Tibial artery (tissue), 4 donors: ENCODE measurements around the gene CCDC152.
"Not testable (repeated sequence)": the region's sequence is repeated elsewhere in the genome, so short reads cannot be mapped to it uniquely, and the experiment has no call there.

Source experiments
- DNase-seq, 2 donors: peaks; one replicate each; pipeline ENCODE4 v3.0.0-alpha.2; 2019
- H3K27ac ChIP-seq, 2 donors: fragments of 200-600 bp; sonication (generic) in 1 of 2; 1 replicate in 1 of 2; 2 replicates in 1 of 2; pipeline ENCODE4 v1.5.1; 2018 to 2019; ENCODE audit warnings: mild to moderate bottlenecking in 1 of 2
- H3K27me3 ChIP-seq, 2 donors: fragments of 200-600 bp; sonication (generic) in 1 of 2; one replicate each; pipeline versions ENCODE4 v1.5.1 to v1.6.0; 2016 to 2019
- H3K36me3 ChIP-seq, 3 donors: fragments of 200-600 bp; sonication (generic) in 2 of 3; one replicate each; pipeline ENCODE4 v1.5.1; 2016 to 2019; ENCODE audit warnings: mild to moderate bottlenecking in 2 of 3
- H3K4me1 ChIP-seq, 4 donors: fragments of 200-600 bp; sonication (generic) in 2 of 4; 1 replicate in 3 of 4; 2 replicates in 1 of 4; pipeline ENCODE4 v1.5.1; 2016 to 2019
- H3K4me3 ChIP-seq, 2 donors: fragments of 200-600 bp; sonication (generic) in 1 of 2; 1 replicate in 1 of 2; 2 replicates in 1 of 2; pipeline ENCODE4 v1.5.1; 2018 to 2019; ENCODE audit warnings: mild to moderate bottlenecking in 2 of 2
- H3K9me3 ChIP-seq, 3 donors: fragments of 200-600 bp; sonication (generic) in 1 of 3; one replicate each; pipeline ENCODE4 v1.5.1; 2016 to 2019
- CTCF ChIP-seq, 2 experiments: fragments of 200-600 bp in 1 of 2; fragments of 450-650 bp in 1 of 2; IDR thresholded peaks; one replicate each; pipeline ENCODE4 v1.5.1; 2017 to 2019; ENCODE audit warnings: antibody characterized with exemption in 2 of 2, mild to moderate bottlenecking in 1 of 2, moderate library complexity in 1 of 2
- intact Hi-C: fragments of 100-400 bp; cut with DNase I; formaldehyde crosslinking; loops from one replicate; pipeline ENCODE4 v1.15.0; 2023; ENCODE audit warnings: low total_unique reads

Gene CCDC152

GRCh38 chr5:42721484-42721883 is 35.1 kb upstream of the CCDC152 start:
- TF ChIP-seq CTCF (IDR thresholded peaks at IDR 0.05): no peak
- Histone ChIP-seq H3K36me3 (peaks cover 9 to 11% (median 10%) of the 10 kb centered on the region in 3 donors), H3K27me3 (no peaks in the 10 kb centered on the region), H3K27ac (no peak overlapping the region), H3K4me3 (no peak overlapping the region), H3K4me1 (no peaks in the 10 kb centered on the region), H3K9me3 (no peaks in the 10 kb centered on the region)
- DNase-seq: no peak
- intact Hi-C loops: no loop called here

- H3K27ac ChIP-seq, H3K27me3 ChIP-seq, H3K36me3 ChIP-seq, DNase-seq, H3K9me3 ChIP-seq, intact Hi-C loops, H3K4me1 ChIP-seq, H3K4me3 ChIP-seq: not testable (repeated sequence)
Observed at GRCh38 chr5:42734531-42735058, 22.0 kb upstream of the CCDC152 start.

- no peak overlapping the region for H3K27ac ChIP-seq
- no peaks in the 10 kb centered on the region for H3K4me1 ChIP-seq
- no peak overlapping the region for H3K4me3 ChIP-seq
- DNase-seq: no peak
- H3K36me3 ChIP-seq: no peaks in the 10 kb centered on the region
- TF ChIP-seq CTCF (IDR thresholded peaks at IDR 0.05): no peak
- no peaks in the 10 kb centered on the region for H3K27me3 ChIP-seq
- intact Hi-C loops: no loop called here
- H3K9me3 ChIP-seq: no peaks in the 10 kb centered on the region
Observed at GRCh38 chr5:42740920-42741319, 15.7 kb upstream of the CCDC152 start.

- Histone ChIP-seq H3K9me3 (no peaks in the 10 kb centered on the region), H3K4me3 (no peak overlapping the region), H3K36me3 (no peaks in the 10 kb centered on the region), H3K27me3 (no peaks in the 10 kb centered on the region), H3K4me1 (peaks cover 0 to 8% (median 0%) of the 10 kb centered on the region in 4 donors), H3K27ac (no peak overlapping the region)
- no peak for TF ChIP-seq CTCF (IDR thresholded peaks at IDR 0.05)
- intact Hi-C loops: no loop called here
- DNase-seq: no peak
Observed at GRCh38 chr5:42745426-42745825, 11.2 kb upstream of the CCDC152 start.

- TF ChIP-seq CTCF (IDR thresholded peaks at IDR 0.05): no peak
- DNase-seq: no peak
- peaks cover 0 to 8% (median 0%) of the 10 kb centered on the region in 4 donors for H3K4me1 ChIP-seq
- no peaks in the 10 kb centered on the region for H3K36me3 ChIP-seq
- intact Hi-C loops: no loop called here
- H3K27me3 ChIP-seq: no peaks in the 10 kb centered on the region
- H3K9me3 ChIP-seq: no peaks in the 10 kb centered on the region
- H3K4me3 ChIP-seq: no peak overlapping the region
- H3K27ac ChIP-seq: no peak overlapping the region
Observed at GRCh38 chr5:42745856-42746255, 10.8 kb upstream of the CCDC152 start.

- TF ChIP-seq CTCF (IDR thresholded peaks at IDR 0.05): no peak
- Histone ChIP-seq H3K36me3 (no peaks in the 10 kb centered on the region), H3K9me3 (no peaks in the 10 kb centered on the region), H3K4me1 (peaks cover 0 to 8% (median 0%) of the 10 kb centered on the region in 4 donors), H3K27me3 (no peaks in the 10 kb centered on the region), H3K4me3 (no peak overlapping the region), H3K27ac (no peak overlapping the region)
- intact Hi-C loops: no loop called here
- DNase-seq: no peak
Observed at GRCh38 chr5:42749020-42749419, 7.6 kb upstream of the CCDC152 start.
